Prostate gland (tissue), 2 donors: ENCODE data around the gene BLM.

ENCODE experiments used
- POLR2A ChIP-seq: fragments of 450-650 bp; IDR thresholded peaks from one replicate; pipeline ENCODE4 v1.6.1; 2016; ENCODE audit warnings: antibody characterized with exemption, mild to moderate bottlenecking
- TF ChIP-seq, protein P1 (sequence below), 4 experiments: fragments of 200-600 bp in 2 of 4; fragments of 450-650 bp in 2 of 4; sonication (generic) in 2 of 4; IDR thresholded peaks; 1 replicate in 3 of 4; 2 replicates in 1 of 4; pipeline ENCODE4 v1.5.1; 2016 to 2019; ENCODE audit warnings: antibody characterized with exemption in 4 of 4, mild to moderate bottlenecking in 2 of 4, moderate library complexity in 2 of 4

DNA sequence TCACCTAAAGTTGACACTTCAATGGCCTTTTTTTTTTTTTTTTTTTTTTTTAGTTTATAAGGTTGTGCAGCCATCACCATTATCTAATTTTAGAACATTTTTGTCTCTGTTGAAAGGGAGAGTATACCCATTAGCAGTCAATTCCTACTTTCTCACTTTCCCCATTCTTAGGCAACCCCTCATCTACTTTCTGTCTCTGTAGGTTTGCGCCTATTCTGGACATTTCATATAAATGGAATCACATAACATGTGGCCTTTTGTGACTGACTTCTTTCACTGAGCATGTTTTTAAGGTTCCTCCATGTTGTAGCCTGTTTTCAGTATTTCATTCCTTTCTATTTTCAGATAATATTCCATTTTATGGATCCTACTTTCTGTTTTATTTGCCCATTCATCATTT, 56.3 kb downstream of the BLM start:
- TF ChIP-seq POLR2A, result no peak
- TF ChIP-seq, protein P1, sequence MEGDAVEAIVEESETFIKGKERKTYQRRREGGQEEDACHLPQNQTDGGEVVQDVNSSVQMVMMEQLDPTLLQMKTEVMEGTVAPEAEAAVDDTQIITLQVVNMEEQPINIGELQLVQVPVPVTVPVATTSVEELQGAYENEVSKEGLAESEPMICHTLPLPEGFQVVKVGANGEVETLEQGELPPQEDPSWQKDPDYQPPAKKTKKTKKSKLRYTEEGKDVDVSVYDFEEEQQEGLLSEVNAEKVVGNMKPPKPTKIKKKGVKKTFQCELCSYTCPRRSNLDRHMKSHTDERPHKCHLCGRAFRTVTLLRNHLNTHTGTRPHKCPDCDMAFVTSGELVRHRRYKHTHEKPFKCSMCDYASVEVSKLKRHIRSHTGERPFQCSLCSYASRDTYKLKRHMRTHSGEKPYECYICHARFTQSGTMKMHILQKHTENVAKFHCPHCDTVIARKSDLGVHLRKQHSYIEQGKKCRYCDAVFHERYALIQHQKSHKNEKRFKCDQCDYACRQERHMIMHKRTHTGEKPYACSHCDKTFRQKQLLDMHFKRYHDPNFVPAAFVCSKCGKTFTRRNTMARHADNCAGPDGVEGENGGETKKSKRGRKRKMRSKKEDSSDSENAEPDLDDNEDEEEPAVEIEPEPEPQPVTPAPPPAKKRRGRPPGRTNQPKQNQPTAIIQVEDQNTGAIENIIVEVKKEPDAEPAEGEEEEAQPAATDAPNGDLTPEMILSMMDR (IDR thresholded peaks at IDR 0.05), result no peak
